CD4-positive, alpha-beta T cell treated with Interleukin-1 beta for 1 hour (primary cell): ENCODE measurements around the gene AKAP6.
"Not testable (repeated sequence)": the region's sequence is repeated elsewhere in the genome, so short reads cannot be mapped to it uniquely, and the experiment has no call there.

Experiments
- DNase-seq, 2 donors: peaks; one replicate each; pipeline ENCODE4 v3.0.0-alpha.2; 2020 to 2022

AKAP6 gene

DNA sequence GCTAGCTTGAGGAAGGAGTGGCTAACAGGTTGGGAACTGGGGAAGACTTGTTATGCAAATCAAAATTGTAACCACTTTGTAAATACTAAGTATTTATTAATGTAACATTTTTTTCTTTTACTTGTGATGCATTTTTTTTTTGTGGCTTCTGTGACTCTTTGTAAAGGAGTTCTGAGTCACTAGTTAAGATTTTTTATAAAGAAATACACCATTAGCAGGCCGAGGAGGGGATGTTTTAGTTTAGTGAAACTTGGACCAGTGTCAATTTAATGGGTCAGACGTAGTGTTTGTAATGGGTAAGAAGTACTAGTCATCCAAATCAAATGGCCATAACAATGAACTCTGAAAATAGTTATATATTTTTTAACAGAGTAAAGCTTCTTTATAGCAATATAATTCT lies 43.1 kb downstream of the AKAP6 start:
- no peak for DNase-seq

DNA sequence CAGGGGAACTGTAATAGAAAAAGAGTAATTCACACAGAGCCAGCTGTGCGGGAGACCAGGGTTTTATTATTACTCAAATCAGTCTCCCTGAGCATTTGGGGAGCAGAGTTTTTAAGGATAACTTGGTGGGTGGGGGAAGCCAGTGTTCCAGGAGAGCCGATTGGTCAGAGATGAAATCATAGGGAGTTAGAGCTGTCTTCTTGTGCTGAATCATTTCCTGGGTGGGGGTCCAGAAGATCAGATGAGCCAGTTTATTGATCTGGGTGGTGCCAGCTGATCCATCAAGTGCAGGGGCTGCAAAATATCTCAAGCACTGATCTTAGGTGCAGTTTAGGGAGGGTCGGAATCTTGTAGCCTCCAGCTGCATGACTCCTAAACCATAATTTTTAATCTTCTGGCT lies 44.1 kb downstream of the AKAP6 start:
- DNase-seq, result not testable (repeated sequence)

DNA sequence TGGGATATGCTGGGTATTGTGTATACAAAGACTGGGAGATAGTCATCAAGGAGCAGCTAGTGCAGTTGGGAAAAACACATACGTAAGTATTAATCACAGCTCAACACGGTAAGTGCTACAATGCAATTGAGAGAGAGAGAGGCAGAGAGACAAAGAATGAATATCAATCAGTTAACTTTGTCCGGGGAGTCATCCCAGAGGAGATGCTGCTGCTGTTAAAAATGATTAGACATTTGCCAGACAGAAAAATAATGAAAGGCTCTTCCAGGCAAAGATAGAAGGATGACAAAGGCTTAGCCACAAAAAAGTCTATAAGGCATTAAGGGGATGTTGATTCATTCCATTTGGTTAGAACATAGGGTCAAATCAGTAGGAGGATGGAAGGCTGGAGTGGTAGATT lies 45.1 kb downstream of the AKAP6 start:
- DNase-seq, result no peak

DNA sequence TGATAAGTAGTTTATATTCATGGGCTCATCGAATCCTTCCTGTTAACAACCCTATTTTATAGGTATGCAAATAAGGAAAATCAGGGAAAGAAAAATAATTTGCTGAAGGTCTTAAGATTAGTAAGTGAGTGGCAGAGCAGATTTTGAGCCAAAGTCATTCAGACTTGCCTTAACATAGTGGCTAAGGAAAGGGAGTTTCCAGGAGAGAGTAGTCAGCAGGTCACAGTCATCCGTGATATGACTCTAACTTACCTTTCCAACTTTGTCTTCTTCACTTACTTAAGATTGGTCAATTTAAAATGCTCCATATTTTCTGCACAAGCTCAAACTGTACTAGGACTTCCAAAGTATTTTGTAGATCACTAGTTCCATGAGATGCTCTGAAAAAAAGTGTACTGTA lies 46.6 kb downstream of the AKAP6 start:
- DNase-seq, result no peak

DNA sequence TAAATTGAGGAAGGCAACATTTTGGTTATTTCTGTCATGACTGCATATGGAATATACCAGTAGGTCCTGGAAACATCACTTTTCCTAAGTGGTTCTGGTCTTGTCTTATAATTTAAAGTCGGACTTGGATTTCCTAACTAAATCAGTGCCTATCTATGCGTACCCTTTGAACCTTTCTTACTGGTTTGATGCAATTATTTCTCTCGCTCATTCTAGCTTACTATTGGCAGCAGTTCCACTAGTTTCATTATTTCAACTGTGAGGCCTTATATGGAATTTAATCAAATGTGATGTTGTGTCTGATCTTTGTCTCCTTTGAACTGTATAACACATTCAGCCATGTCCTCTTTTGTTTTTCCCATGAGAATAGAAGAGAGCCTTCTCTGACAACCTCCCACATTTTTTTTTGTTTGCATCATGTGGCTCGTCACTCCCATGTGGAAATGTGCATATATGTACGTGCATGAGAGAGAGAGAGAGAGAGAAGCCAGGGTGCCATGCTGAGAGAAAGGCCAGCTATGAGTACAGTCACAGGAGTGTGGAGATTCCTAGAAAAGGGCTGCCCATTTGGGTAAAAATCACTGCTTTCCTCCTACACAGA lies 48.0 kb downstream of the AKAP6 start:
- no peak for DNase-seq

DNA sequence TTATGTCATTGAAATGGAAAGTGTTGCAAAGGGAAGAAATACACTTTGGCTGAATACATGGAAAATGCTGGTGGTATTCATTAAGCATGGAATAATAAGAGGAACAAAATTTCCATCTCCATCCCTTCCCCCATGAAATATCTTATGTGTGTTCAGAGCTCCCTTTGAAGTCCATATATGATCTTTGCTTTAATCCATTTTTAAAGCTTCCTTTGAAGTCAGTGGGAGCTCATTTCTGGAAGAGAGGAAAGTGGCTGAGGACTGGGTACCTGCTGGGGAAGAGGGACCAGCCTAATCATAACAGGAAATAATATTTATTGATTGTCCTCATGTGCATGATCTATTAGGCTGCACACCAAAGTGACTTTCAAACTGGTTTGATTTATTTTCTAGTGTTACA lies 49.2 kb downstream of the AKAP6 start:
- DNase-seq, result no peak

DNA sequence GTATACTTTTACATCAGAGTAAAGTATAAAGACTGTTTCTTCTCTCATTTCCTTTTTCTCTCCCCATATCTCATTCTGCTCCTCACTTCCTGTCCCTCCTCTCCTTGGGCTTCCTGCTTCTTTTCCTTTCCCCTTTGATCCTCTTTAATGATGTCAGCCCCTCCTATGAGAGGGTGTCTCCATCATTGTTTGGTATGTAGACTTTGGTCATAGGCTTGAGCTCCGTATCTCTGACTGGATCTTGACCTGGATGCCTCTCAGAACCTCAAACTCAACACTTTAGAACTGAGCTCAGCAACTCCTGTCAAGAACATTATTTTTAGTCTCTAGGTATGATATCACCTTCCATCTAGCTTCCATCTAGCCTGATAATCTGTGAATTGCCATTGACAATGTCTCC lies 50.3 kb downstream of the AKAP6 start:
- DNase-seq, result no peak

DNA sequence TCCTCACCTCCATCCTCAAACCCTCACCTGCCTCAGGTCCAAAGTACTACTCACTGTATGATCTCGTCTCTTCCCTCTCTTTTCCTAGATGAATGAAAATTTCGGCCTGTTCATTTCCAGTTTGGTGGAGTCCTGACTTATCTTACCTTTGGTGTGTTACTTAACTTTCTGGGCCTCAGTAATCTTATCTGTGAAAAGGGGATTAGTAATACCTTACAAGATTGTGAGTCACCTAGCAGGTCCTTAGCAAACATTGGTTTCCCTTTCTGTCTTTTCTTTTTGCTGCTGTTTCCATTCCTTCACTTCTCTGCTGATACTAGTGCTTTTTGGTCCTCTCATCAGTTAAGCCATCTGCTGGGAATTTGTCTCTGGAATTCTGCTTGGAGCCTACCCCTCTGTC lies 52.8 kb downstream of the AKAP6 start:
- DNase-seq, result no peak

DNA sequence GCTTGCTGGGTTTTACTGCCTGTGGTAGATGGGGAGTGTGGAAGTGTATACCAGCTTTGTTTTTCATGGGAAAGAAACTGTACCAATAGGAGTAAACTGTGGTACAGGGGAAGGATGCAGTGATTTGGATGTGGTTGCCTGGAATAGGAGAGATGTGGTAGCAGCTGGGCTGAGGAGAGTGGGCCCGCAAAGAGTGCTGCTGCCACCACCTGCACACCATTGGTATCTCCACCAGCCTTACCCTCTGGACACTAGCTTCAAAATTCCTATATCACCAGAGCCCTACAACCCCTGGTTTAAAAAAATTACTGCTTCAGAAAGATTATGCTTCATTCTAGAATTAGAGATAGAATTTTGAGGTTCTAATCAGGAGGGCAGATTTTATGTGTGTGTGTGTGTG lies 53.6 kb downstream of the AKAP6 start:
- no peak for DNase-seq

DNA sequence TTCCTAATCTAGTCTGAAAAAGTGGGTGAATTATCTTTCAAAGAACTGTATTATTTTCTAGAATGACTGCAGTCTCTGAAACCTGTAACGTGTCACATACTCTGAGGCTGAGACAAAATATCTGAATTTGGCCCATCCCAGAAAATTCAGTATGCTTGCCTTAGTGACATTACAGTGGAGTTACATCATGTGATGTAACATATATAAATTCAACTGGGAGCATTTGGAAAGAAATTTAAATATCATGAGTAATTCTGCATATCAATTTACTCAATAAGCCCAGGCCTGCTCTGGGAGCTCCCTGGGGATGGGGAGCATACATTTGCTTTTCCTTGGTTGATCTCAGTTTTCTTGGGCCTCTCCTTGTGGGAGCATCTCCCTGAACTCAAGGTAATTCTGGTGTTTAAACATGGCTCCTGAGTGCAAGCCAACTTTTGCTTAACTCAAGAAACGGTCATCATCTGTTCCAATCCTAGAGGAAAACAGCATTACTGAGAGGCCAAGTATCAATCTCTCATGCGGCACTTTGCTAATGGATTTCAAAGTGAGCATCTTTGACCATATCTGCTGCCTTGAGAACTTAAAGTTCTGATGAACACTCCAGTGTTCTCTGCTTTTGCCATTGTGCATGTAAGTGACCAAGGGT lies 54.4 kb downstream of the AKAP6 start:
- DNase-seq, result no peak

DNA sequence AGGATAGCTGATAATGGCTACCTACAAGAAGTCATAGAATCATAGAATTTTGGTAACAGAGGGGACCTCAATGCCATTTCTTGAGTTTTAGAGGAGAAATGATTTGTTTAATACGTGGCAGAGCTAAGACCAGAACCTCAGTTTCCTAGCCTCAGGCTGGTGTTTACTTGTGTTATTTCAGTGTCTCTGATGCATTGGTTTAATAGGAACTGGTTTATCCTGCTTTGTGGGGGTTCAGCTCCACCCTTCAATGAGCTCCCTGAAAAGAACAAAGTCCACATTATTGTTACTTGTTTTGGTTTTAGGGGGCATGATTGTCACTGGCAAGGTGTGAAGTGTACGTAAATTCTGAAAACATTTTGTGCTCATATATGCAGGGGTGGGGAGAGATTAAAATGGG lies 55.4 kb downstream of the AKAP6 start:
- no peak for DNase-seq

DNA sequence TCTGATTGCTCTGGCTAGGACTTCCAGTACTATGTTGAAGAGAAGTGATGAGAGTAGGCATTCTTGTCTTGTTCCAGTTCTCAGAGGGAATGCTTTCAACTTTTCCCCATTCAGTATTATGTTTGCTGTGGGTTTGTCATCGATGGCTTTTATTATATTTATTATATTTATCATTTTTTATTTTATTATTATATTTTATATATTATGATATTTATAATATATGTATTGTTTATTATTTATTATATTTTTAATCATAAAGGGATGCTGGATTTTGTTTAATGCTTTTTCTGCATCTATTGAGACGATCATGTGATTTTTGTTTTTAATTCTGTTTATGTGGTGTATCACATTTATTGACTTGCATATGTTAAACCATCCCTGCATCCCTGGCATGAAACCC lies 58.2 kb downstream of the AKAP6 start:
- DNase-seq, result not testable (repeated sequence)

DNA sequence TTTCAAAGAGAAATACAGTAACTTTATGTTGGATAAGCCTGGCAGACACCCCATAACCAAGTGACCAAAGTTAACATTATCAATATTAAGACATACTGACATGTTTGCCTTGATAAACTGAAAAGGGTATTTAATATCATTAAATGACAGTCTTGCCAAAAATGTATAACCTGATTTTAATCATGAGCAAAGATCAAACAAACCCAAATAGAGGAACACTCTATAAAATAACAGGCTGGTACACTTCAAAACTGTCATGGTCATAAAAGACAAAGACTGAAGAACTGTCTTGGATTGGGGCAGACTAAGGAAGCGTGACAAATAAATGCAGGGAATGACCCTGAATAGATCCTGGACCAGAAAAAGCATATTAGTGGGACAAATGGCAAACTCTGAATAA lies 64.0 kb downstream of the AKAP6 start:
- no peak for DNase-seq

DNA sequence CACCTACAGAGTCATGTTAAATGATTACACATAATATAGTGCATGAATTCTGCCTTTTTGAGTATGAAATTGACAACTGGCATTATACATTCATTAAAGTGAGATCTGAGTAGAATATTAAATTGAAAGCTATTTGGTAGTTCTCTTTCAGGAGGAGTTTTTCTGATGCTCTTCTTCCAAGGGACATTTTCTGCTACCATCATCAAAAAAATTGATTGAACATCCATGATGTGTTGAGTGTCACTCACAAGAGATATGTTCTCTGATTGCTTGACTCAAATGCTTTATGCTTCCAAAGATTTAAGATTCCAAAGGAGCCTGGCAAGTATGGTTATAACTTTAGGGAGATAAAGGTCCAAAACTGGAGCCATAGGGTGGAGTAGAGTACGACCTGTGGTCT lies 64.9 kb downstream of the AKAP6 start:
- DNase-seq, result no peak

DNA sequence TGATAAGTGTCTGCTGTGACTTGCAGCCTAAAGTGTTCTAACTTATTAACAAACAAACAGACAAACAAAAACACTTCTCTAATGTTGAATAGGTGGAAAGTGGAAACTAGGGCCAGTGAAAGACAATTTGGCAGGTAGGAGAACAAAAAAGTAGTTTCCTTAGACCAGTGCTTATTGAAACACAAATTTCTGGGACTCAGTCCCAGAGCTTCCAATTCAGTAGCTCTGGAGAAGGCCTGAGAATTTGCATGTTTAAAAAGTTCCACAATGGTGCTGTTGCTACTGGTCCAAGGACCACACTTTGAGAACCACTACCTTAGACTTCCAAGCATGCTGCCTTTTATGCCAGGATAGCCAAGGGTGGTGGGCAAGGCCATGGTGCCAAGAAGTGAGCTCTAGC lies 67.8 kb downstream of the AKAP6 start:
- no peak for DNase-seq

DNA sequence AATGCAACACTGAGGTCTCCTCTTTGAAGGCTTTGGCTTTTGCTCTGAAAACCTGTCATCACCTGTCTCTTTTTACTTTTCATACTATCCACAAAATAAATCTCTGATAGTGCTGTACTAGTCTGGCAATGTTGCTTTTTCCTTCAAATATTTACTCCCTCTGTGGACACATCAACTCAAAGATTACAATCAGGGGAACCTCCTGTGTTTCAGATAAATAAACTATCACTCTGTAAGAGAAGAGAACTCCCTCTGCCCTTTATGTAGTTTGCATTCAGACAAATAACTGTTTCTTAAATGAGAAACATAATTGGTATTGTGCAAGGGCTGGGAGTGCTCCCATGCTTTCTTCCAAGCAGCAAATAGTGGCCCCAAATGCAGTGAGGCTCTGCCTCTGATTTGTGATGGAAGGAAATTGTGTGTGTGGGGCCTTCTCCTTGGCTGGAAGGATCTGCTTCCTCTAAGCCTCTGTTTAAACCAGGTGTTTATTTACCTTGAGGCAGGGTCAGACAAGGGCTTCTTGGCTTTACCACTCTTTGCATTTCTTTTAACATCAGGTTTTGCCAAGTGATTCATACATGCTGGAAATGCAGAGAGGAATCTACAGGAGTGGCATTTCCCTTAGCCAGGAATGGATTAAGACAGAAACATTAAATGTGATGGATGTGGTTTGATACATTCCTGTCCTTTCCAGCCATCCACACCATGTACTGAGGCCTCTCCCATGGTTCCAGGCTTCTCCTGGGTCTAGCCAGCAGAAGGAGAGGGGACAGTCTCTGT lies 69.0 kb downstream of the AKAP6 start:
- no peak for DNase-seq

DNA sequence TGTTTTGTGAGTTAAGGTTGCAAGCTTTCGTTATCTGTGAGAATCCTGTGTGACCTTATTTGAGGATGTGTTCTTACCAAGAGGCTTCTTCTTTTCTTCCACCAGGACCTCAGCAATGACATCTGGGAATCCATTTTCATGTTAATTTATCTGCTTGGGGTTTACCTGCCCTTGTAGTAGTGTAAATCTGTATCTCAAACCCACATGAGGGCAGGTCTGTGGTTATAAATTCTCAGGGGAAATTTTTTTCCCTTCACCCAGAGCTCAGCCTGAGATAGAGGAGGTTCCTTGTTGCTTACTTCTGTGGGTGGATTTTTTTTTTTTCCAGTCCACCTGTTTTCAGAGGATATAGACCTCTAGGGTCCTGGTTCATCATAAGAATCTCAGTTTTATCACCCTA lies 70.8 kb downstream of the AKAP6 start:
- no peak for DNase-seq

DNA sequence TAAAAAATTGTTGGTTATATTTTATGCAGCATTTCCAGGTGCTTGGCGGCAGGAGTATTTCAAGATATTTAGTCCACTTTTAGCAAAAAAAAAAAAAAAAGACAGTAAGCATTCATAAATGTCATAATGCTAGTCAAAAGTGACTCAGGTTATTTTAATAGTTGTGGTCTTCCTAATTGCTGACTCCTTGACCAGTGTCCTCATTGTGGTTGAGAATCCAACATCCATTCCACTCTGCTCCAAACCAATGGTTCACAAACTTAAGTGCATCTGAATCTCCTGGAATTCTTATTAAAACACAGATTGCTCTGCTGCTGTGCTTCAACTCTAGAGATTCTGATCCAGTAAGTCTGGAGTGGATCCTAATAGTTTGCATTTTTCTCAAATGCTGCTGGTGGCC lies 71.4 kb downstream of the AKAP6 start:
- no peak for DNase-seq

DNA sequence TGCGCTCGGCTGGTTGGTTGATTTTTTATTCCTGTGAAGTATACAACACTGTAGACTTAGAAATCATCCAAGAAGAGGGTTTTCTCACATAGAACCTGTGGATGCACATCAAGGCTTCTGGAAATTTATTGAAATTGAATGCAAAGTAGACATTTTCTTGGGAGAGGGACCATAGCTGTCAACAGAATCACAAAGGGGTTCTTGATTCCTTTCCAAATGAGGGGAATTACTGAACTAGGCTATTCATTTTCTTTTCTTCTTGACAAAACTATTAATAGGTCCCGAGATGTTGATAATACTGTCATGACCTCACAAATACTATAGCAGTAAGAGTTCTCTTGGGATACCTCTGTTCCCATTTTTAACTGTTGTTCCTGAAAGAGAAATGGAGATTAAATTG lies 73.9 kb downstream of the AKAP6 start:
- DNase-seq, result no peak

DNA sequence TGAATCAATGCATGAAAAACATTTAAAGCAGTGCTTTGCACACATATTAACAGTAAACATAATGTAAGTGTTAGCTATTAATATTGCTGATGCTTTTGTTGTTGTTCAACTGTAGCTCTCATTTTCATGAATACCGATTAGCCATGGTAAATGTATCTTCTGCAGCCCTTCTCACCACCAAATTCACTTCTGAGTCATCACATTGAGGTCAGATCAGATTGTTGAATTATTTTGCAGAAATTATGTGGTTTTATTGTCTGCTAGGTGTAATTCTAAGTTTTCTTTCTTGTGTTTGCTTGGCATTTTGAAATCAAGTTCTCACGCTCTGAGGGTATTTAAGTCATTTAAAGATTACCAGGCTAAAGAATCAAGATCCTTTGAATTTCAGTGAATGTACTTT lies 74.6 kb downstream of the AKAP6 start:
- DNase-seq, result no peak

DNA sequence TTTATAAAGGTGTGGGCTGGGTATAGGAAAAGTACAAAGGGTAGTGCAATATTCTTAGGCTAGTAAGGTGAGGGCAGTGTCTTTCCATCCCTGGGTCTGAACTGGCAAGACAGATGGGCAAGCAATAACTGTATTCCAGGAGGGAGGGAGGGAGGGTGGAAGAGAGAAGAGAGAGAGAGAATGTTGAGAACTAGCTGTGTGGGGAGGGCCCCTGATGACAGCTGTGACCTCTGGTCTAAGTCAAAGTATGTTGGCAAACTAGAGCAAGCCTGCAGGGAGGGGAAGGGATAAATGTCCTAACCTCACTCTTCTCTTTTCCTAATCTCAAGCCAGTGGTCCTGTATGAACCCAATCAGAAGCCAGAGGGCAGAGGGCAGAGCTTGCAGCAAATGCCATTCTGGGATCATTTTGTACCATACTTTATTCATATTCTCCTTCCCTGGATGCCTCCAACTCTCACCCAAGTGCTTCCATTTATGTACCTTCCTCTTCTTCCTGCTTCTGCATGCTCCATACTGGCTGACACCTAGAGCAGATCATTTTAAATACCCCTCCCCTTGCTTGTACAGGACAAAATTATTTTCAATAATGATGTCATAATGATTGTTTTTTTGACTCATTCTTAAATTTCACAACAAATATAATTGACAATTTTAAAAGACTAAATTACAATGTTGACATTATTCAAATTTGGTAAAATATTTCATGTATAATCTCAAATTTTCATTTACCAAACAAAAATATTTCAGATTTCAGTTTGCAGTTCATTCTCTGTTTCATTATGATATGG lies 75.9 kb downstream of the AKAP6 start:
- no peak for DNase-seq

DNA sequence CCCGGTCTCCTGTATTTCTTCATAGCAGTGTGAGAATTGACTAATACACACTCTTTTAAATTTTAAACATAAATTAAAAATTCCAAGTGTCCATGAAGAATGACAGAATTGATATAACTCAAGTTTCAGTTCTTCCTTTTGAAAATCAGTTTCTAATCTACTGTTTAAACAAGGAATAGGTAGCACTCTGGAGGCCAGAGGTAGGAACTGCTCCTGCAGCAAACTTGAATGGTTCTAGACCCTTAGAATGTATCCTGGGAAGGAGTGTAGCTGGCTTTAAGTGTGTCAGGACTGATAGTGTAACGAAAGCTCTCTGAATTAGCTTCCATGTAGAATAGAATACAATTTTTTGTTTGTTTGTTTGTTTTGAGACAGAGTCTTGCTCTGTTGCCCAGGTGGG lies 76.8 kb downstream of the AKAP6 start:
- no peak for DNase-seq

DNA sequence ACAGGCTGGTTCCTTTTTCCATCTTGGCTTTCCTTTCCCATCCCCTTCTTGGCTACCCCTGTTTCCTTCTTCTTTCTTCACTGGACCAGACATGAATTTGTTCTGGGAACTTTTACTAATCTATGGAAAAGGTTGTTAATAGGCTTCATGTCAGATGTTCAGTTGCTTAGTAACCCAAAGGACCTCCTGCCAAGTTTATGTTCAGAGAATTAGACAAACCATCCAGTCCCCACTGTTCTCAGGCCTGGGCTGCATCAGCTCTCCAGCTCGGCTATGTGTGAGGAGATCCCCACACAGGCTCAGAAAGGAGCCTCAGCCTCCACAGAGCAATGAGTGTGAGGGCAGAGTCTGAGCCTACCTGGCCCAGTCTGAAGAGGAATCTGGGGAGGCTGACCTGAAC lies 78.0 kb downstream of the AKAP6 start:
- DNase-seq, result no peak

DNA sequence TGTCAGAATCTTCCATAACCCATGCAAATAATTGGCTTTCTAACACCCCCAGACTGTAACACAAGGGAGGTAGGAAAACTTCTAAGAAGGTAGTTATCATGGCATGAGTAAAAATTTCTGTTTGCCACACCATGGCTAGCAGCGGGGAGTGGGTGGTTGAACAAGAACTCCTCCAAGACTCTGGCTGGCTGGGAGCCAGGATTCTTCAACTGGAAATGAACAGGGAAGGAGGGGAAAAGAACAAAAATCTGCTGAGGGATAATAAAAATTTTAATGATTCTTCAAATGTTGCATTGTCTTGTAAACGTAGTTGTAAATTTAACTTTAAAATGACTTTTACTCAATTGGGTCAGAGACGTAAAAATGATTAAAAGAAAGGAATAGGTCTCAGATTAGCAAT lies 78.9 kb downstream of the AKAP6 start:
- DNase-seq, result no peak
